Right atrium auricular region (tissue), 2 donors: Measurements from ENCODE around the gene ABCC2. TPM values are rescaled to one million over a fixed set of nuclear protein-coding genes. Genes with fewer than 3 reads are reported as not detected.

ENCODE experiments used
- DNase-seq: peaks from one replicate; pipeline ENCODE4 v3.0.0-alpha.2; 2019; ENCODE audit warnings: low spot score
- H3K27ac ChIP-seq, 2 donors: fragments of 200-600 bp; sonication (generic); 1 replicate in 1 of 2; 2 replicates in 1 of 2; pipeline ENCODE4 v1.5.1; 2016 to 2019
- H3K27me3 ChIP-seq, 2 donors: fragments of 200-600 bp; sonication (generic); one replicate each; pipeline versions ENCODE4 v1.5.1 to v1.6.0; 2017 to 2019
- H3K36me3 ChIP-seq: fragments of 200-600 bp; sonication (generic); one replicate; pipeline ENCODE4 v1.5.1; 2016
- H3K4me1 ChIP-seq, 2 donors: fragments of 200-600 bp; sonication (generic); one replicate each; pipeline versions ENCODE4 v1.5.1 to v1.6.0; 2017 to 2019
- H3K4me3 ChIP-seq, 2 donors: fragments of 200-600 bp; sonication (generic); 1 replicate in 1 of 2; 2 replicates in 1 of 2; pipeline ENCODE4 v1.5.1; 2017 to 2019; ENCODE audit warnings: mild to moderate bottlenecking in 1 of 2, moderate library complexity in 1 of 2
- H3K9me3 ChIP-seq, 2 donors: fragments of 200-600 bp; sonication (generic); one replicate each; pipeline ENCODE4 v1.5.1; 2019
- total RNA-seq, 2 donors: library from RNA; depleted of rRNA; stranded (reverse); fragments of >200 nt; gene quantifications; one replicate each; pipeline ENCODE4 v1.1.0, GENCODE V29; 2016
- TF ChIP-seq, protein P1 (sequence below), 2 donors: fragments of 200-600 bp; sonication (generic); IDR thresholded peaks; one replicate each; pipeline ENCODE4 v1.5.1; 2019; ENCODE audit warnings: antibody characterized with exemption in 2 of 2

ABCC2 gene
- total RNA-seq, 2 donors from 2014 or later: 0.15 to 0.28 TPM

- Histone ChIP-seq H3K27ac (no peak overlapping the region), H3K36me3 (no peaks in the 10 kb centered on the region), H3K9me3 (no peaks in the 10 kb centered on the region), H3K27me3 (no peaks in the 10 kb centered on the region), H3K4me3 (no peak overlapping the region), H3K4me1 (no peaks in the 10 kb centered on the region)
- TF ChIP-seq, protein P1, sequence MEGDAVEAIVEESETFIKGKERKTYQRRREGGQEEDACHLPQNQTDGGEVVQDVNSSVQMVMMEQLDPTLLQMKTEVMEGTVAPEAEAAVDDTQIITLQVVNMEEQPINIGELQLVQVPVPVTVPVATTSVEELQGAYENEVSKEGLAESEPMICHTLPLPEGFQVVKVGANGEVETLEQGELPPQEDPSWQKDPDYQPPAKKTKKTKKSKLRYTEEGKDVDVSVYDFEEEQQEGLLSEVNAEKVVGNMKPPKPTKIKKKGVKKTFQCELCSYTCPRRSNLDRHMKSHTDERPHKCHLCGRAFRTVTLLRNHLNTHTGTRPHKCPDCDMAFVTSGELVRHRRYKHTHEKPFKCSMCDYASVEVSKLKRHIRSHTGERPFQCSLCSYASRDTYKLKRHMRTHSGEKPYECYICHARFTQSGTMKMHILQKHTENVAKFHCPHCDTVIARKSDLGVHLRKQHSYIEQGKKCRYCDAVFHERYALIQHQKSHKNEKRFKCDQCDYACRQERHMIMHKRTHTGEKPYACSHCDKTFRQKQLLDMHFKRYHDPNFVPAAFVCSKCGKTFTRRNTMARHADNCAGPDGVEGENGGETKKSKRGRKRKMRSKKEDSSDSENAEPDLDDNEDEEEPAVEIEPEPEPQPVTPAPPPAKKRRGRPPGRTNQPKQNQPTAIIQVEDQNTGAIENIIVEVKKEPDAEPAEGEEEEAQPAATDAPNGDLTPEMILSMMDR (IDR thresholded peaks at IDR 0.05): no peak
- DNase-seq: no peak
Measured at GRCh38 chr10:99850767-99851340, 68.4 kb downstream of the ABCC2 start.

DNA sequence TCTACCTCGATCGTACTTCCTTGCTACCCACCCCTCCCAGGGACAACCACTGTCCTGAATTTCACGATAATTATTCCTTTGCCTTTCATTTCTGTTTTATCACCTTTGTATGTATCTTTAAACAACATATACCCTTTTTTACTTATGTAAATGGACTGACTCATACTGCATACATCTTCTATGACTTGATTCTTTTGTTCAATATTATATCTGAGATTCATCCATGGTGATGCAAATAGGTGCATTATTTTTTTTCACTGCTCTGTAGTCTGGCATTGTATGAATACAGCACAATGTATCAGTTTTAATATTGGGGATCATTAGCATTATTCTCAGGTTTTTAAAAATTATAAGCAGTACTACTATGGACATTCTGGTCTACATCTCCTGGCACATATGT, 69.4 kb downstream of the ABCC2 start:
- no peak for DNase-seq
- H3K4me3 ChIP-seq: no peak overlapping the region
- H3K4me1 ChIP-seq: no peaks in the 10 kb centered on the region
- H3K9me3 ChIP-seq: no peaks in the 10 kb centered on the region
- TF ChIP-seq, protein P1 (IDR thresholded peaks at IDR 0.05): no peak
- no peaks in the 10 kb centered on the region for H3K27me3 ChIP-seq
- H3K36me3 ChIP-seq: no peaks in the 10 kb centered on the region
- no peak overlapping the region for H3K27ac ChIP-seq

GRCh38 chr10:99852481-99853213, 70.2 kb downstream of the ABCC2 start:
- H3K4me3 ChIP-seq: no peak overlapping the region
- no peak overlapping the region for H3K27ac ChIP-seq
- no peaks in the 10 kb centered on the region for H3K27me3 ChIP-seq
- no peaks in the 10 kb centered on the region for H3K4me1 ChIP-seq
- DNase-seq: no peak
- H3K36me3 ChIP-seq: no peaks in the 10 kb centered on the region
- TF ChIP-seq, protein P1 (IDR thresholded peaks at IDR 0.05): no peak
- no peaks in the 10 kb centered on the region for H3K9me3 ChIP-seq

DNA sequence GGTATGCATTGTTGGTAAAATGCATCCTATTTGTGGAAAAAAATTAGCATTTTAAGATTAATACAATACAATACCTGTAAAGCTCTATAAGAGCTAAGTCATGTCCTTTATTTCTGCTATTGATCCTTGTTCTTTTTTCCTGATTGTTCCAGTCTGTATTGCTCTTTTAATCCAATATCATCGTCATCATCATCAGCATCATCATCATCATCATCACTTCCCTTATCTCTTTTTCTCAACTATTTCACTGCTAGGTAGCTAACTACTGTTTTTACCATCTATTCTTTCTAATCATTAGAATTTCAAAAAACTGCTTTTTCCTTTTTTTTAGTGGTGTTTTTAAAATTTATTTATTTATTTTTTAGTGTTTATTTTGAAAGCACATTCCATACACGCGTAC, 71.2 kb downstream of the ABCC2 start:
- H3K36me3 ChIP-seq: no peaks in the 10 kb centered on the region
- TF ChIP-seq, protein P1 (IDR thresholded peaks at IDR 0.05): no peak
- H3K27me3 ChIP-seq: no peaks in the 10 kb centered on the region
- no peak overlapping the region for H3K4me3 ChIP-seq
- no peaks in the 10 kb centered on the region for H3K4me1 ChIP-seq
- no peaks in the 10 kb centered on the region for H3K9me3 ChIP-seq
- no peak overlapping the region for H3K27ac ChIP-seq
- DNase-seq: no peak

- DNase-seq: peak; percentile 63
- Histone ChIP-seq H3K4me1 (no peaks in the 10 kb centered on the region), H3K27me3 (no peaks in the 10 kb centered on the region), H3K4me3 (no peak overlapping the region), H3K9me3 (no peaks in the 10 kb centered on the region), H3K27ac (no peak overlapping the region), H3K36me3 (no peaks in the 10 kb centered on the region)
- TF ChIP-seq, protein P1 (IDR thresholded peaks at IDR 0.05): peak in 1 of 2 donors; percentile 59
Measured at GRCh38 chr10:99854860-99855259, 72.4 kb downstream of the ABCC2 start.
